Airway epithelial cell (primary cell): ENCODE results near the gene RGPD8. TPM values are rescaled to one million over a fixed set of nuclear protein-coding genes. Genes with fewer than 3 reads are reported as not detected.

Experiments
- total RNA-seq: library from RNA; depleted of rRNA; stranded (reverse); fragments of >200 nt; gene quantifications from 2 replicates; pipeline ENCODE4 v1.2.3, GENCODE V29; 2015

The RGPD8 gene
- 0.88 and 3.9 TPM in 2 replicates for total RNA-seq

GRCh38 chr2:112433480-112433879, at the start of gene RGPD8:
Gene RGPD8 (minus strand): TSS chr2:112433645. CDS start chr2:112433453, 192 bp downstream.

GRCh38 chr2:112481528-112482233, 48.2 kb upstream of the RGPD8 start, which contains the start of gene TTL:
Gene TTL (plus strand): TSS chr2:112482156. CDS start chr2:112482345, 189 bp downstream.

Other genes starting within 250 kb of the RGPD8 start
- 4.3 and 4.5 TPM in 2 replicates for gene ZC3H8, start 178.6 kb downstream of the RGPD8 start, total RNA-seq
- 0.98 and 2.1 TPM in 2 replicates for gene ZC3H6, start 158.0 kb downstream of the RGPD8 start, total RNA-seq
- 15.3 and 24.7 TPM in 2 replicates for gene TTL, start 48.5 kb upstream of the RGPD8 start, total RNA-seq
- 14.7 and 18.1 TPM in 2 replicates for gene POLR1B, start 108.8 kb upstream of the RGPD8 start, total RNA-seq
- 27.1 and 39.4 TPM in 2 replicates for gene CHCHD5, start 151.0 kb upstream of the RGPD8 start, total RNA-seq
- gene SLC20A1, start 212.3 kb upstream of the RGPD8 start, total RNA-seq = 56.9 and 72.2 TPM in 2 replicates